Measurements from ENCODE around the gene B3GLCT. TPM values are rescaled to one million over a fixed set of nuclear protein-coding genes. Genes with fewer than 3 reads are reported as not detected.

The B3GLCT gene
- total and polyA plus RNA-seq, 2 of the 13 experiments (the other 11 are each of a cell fraction or from before 2014, with no cell fraction given) = 2.0 to 7.1 TPM

- BruUV-seq (replicated peaks) = no TSS peak
- CTCF ChIA-PET (ENCODE audit: low intra/inter-chr PET ratio, low total read pairs) = no interaction called here
- H3K27me3 ChIP-seq (ENCODE audit: control insufficient read depth in 1 of 2, insufficient read depth in 2 of 2, low read length in 2 of 2) = no peaks in the 10 kb centered on the region; a peak in 2 of 5 replicates
- H3K36me3 ChIP-seq (replicated peaks in 1 of 2; ENCODE audit: control insufficient read depth in 1 of 2, insufficient read depth in 2 of 2, low read length in 2 of 2) = no peaks in the 10 kb centered on the region
- FAIRE-seq = no peak
- H3K9ac ChIP-seq (ENCODE audit: insufficient read depth, low read depth, low read length) = no peak overlapping the region
- 87% methylated on average over 4 of the region's 4 CpGs for WGBS (ENCODE audit: low lambda C conversion rate)
- TF ChIP-seq ZNF510 (CRISPR knock-in tag; IDR thresholded peaks at IDR 0.05; ENCODE audit: low read depth) (no peak), KDM2A (CRISPR knock-in tag; IDR thresholded peaks at IDR 0.05; ENCODE audit: borderline replicate concordance, low read depth) (no peak), MAF1 (CRISPR knock-in tag; IDR thresholded peaks at IDR 0.05; ENCODE audit: borderline replicate concordance) (no peak), ZNF33B (CRISPR knock-in tag; IDR thresholded peaks at IDR 0.05) (no peak), ZNF784 (CRISPR knock-in tag; IDR thresholded peaks at IDR 0.05; ENCODE audit: borderline replicate concordance) (no peak), ZNF709 (CRISPR knock-in tag; IDR thresholded peaks at IDR 0.05) (no peak), ZSCAN22 (CRISPR knock-in tag; IDR thresholded peaks at IDR 0.05) (no peak), NONO (IDR thresholded peaks at IDR 0.05) (no peak), NONO (CRISPR knock-in tag; conservative IDR thresholded peaks at IDR 0.05) (no peak), HOXA7 (CRISPR knock-in tag; IDR thresholded peaks at IDR 0.05) (no peak), ZMAT3 (CRISPR knock-in tag; conservative IDR thresholded peaks at IDR 0.05) (no peak), HOXA5 (CRISPR knock-in tag; IDR thresholded peaks at IDR 0.05) (no peak), ZNF567 (CRISPR knock-in tag; IDR thresholded peaks at IDR 0.05; ENCODE audit: borderline replicate concordance) (no peak), PBX3 (CRISPR knock-in tag; IDR thresholded peaks at IDR 0.05; ENCODE audit: borderline replicate concordance) (no peak)
- no peaks in the 10 kb centered on the region for H4K20me1 ChIP-seq (ENCODE audit: insufficient read depth, low read length)
- no peaks in the 10 kb centered on the region for H3K4me1 ChIP-seq (ENCODE audit: insufficient read depth, low read length)
- in situ Hi-C loops (cut with HindIII; ENCODE audit: extremely low pct_ligation_motif_present, low pct_unique_long_range_greater_than_20kb) = no loop called here
- ATAC-seq = no peak
- no peak overlapping the region for H2AFZ ChIP-seq (ENCODE audit: low read length)
- H3K4me2 ChIP-seq (ENCODE audit: low read depth, low read length) = no peak overlapping the region
- no peak for DNase-seq (ENCODE audit: low spot score)
- no peak overlapping the region for H3K4me3 ChIP-seq (replicated peaks in 1 of 3; ENCODE audit: insufficient read depth in 1 of 3, low read depth in 2 of 3, low read length in 3 of 3)
- POLR2A ChIA-PET = no interaction called here
- intact Hi-C loops (cut with micrococcal nuclease; ENCODE audit: unreplicated experiment) = no loop called here
- no peak overlapping the region for H3K27ac ChIP-seq (ENCODE audit: extremely low read length, insufficient read depth, low read length)
- peaks cover 4% of the 10 kb centered on the region; the same call in 1 of the 2 replicates for H3K9me3 ChIP-seq (ENCODE audit: low read length)
- no peaks in the 10 kb centered on the region for H3K79me2 ChIP-seq (ENCODE audit: insufficient read depth, low read length)
Measured at GRCh38 chr13:31349156-31349555, 149.4 kb downstream of the B3GLCT start.
